DMS 273 treated with DMSO at 0.1 percent for 48 hours (cell line): ENCODE measurements around the gene COQ4.
A peak's percentile ranks its signal among the peaks of the same experiment; 100 is the strongest.
"Not testable (repeated sequence)": the region's sequence is repeated elsewhere in the genome, so short reads cannot be mapped to it uniquely, and the experiment has no call there.

Source experiments
- DNase-seq: peaks from one replicate; lab custom pipeline; 2025; lab: John Stamatoyannopoulos, UW

The COQ4 gene

GRCh38 chr9:128322404-128323211, at the start of gene COQ4, which contains the start of gene TRUB2:
Gene COQ4, plus strand, starts transcription at chr9:128322839. Its CDS starts 20 bp downstream, at chr9:128322859.
Gene TRUB2, minus strand, starts transcription at chr9:128322447. Its CDS starts 39 bp downstream, at chr9:128322408.
- DNase-seq: peak; percentile 86

- no peak for DNase-seq
Measured at GRCh38 chr9:128274245-128274644, 48.4 kb upstream of the COQ4 start.

- peak; percentile 54 for DNase-seq
Measured at GRCh38 chr9:128275198-128276007, 47.2 kb upstream of the COQ4 start, which contains the start of gene GOLGA2. Gene GOLGA2, minus strand, starts transcription at chr9:128276007. Its CDS starts 31 bp downstream, at chr9:128275976.

- peak; percentile 95 for DNase-seq
Measured at GRCh38 chr9:128276008-128276573, 46.5 kb upstream of the COQ4 start, which contains the start of gene SWI5. Gene SWI5, plus strand, starts transcription at chr9:128276276.

- DNase-seq: peak; percentile 7
Measured at GRCh38 chr9:128276574-128277270, 45.9 kb upstream of the COQ4 start.

GRCh38 chr9:128279088-128280073, 43.3 kb upstream of the COQ4 start:
- not testable (repeated sequence) for DNase-seq

- DNase-seq: no peak
Measured at GRCh38 chr9:128280084-128280622, 42.5 kb upstream of the COQ4 start.

GRCh38 chr9:128282500-128282899, 40.1 kb upstream of the COQ4 start:
- no peak for DNase-seq

- no peak for DNase-seq
Measured at GRCh38 chr9:128285033-128285784, 37.4 kb upstream of the COQ4 start.

GRCh38 chr9:128286440-128286839, 36.2 kb upstream of the COQ4 start:
- DNase-seq: no peak

- no peak for DNase-seq
Measured at GRCh38 chr9:128288273-128289004, 34.2 kb upstream of the COQ4 start.

GRCh38 chr9:128292009-128292408, 30.6 kb upstream of the COQ4 start:
- no peak for DNase-seq

GRCh38 chr9:128293091-128293490, 29.5 kb upstream of the COQ4 start:
- no peak for DNase-seq

- DNase-seq: no peak
Measured at GRCh38 chr9:128294142-128294541, 28.5 kb upstream of the COQ4 start.

GRCh38 chr9:128296340-128297220, 26.1 kb upstream of the COQ4 start:
- DNase-seq: no peak

GRCh38 chr9:128297221-128297773, 25.3 kb upstream of the COQ4 start:
- no peak for DNase-seq
